GM18858 (cell line): ENCODE data around the gene RIPK3.

Source experiments
- ATAC-seq: cut with Tn5 transposase; IDR thresholded peaks from one replicate; pipeline ENCODE4 v1.9.1; 2021; ENCODE audit not compliant: unreplicated experiment

The RIPK3 gene

GRCh38 chr14:24324024-24324423 lies 15.8 kb downstream of the RIPK3 start:
- ATAC-seq: no peak

- ATAC-seq: no peak
These were observed 16.4 kb downstream of the RIPK3 start for GRCh38 chr14:24323341-24323740.

DNA sequence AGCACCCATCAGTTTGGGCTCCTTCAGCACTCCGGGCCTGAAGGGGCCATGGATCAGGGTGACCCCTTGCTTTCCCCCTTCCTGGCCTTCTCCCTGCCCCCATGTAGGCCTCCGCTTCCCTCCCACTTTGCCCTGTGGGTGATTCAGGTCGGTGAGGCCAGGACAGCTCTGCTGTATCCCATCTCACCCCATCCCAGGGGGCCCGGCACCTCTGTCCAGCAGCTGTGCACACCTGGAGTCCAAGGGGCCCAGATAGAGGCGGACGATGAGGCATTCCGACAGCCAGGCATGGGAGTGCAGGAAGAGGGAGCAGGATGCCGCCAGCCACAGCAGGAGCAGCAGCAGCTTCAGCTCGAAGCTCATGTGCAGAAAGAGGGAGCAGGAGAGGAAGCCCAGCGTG lies 17.1 kb downstream of the RIPK3 start:
- ATAC-seq: no peak

- no peak for ATAC-seq
These were observed 18.4 kb downstream of the RIPK3 start for GRCh38 chr14:24321212-24321975.

DNA sequence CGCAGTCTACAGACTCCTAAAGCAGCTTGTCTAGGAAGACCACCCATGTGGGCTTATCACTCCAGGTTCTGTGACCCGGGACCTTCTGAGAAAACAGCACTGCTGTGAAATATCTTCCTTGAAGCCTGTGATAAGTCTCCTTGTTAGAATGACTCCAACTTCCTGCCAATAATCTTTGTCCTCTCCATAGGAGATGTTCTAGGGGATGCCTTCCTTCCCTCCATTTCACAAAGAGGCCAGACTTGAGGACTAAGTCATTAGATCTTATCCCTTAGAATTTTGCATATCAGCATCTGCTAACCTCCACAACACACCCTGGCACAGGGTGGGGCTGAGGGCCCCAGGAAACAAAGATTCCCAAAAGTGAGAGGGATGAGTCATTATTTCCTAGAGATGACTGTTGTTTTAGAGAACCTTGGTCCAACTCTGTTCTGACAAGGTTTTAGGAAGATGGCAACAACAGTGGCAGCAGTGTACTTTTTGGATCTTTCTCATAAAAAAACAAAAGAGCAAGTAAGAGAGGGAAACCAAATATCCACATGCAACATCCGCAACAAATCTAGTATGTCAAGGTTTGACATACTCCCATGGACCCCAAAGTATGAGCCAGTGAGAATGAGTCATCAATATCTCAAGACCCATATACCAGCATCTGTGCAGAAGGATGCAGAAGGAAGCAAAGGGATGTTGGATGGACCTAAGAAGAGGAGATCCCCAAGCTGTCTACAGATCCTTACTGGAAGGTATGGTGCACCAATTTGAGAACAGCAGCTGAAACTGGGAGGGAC lies 22.5 kb downstream of the RIPK3 start:
- no peak for ATAC-seq

DNA sequence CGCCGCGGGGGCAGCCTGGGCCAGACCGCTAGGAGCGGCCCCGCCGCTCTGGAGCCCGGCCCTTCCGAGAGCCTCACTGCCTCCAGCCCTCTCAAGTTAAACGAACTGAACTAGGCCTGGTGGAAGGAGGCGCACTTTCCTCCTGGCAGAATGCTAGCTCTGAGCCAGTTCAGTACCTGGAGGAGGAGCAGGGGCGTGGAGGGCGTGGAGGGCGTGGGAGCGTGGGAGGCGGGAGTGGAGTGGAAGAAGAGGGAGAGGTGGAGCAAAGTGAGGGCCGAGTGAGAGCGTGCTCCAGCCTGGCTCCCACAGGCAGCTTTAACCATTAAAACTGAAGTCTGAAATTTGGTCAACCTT lies 23.2 kb downstream of the RIPK3 start:
- no peak for ATAC-seq

DNA sequence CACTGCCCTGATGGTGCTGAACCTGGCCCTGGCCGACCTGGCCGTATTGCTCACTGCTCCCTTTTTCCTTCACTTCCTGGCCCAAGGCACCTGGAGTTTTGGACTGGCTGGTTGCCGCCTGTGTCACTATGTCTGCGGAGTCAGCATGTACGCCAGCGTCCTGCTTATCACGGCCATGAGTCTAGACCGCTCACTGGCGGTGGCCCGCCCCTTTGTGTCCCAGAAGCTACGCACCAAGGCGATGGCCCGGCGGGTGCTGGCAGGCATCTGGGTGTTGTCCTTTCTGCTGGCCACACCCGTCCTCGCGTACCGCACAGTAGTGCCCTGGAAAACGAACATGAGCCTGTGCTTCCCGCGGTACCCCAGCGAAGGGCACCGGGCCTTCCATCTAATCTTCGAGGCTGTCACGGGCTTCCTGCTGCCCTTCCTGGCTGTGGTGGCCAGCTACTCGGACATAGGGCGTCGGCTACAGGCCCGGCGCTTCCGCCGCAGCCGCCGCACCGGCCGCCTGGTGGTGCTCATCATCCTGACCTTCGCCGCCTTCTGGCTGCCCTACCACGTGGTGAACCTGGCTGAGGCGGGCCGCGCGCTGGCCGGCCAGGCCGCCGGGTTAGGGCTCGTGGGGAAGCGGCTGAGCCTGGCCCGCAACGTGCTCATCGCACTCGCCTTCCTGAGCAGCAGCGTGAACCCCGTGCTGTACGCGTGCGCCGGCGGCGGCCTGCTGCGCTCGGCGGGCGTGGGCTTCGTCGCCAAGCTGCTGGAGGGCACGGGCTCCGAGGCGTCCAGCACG lies 23.8 kb downstream of the RIPK3 start:
- ATAC-seq: no peak

DNA sequence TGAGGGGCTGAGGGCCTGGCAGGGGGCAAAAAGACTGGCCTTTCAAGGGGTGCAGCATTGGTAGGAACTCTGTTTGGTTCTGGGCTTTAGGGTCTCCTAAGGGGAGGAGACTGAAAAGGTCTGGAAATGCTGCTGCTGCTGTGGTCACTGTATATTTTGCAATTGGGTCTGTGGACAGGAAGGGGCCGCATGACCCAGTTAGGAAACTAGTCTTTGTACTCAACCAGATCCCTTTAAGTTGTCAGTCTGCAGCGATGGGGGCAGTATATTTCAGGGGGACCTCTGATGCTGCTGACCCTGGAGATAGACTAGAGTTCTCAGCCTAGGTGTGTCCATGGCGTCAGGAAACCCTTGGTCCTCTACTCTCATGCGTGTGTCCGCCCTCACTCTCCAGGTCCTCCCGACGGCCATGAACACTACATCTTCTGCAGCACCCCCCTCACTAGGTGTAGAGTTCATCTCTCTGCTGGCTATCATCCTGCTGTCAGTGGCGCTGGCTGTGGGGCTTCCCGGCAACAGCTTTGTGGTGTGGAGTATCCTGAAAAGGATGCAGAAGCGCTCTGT lies 24.5 kb downstream of the RIPK3 start:
- ATAC-seq: no peak

GRCh38 chr14:24314377-24315193 lies 25.2 kb downstream of the RIPK3 start:
- no peak for ATAC-seq

GRCh38 chr14:24313913-24314312 lies 25.9 kb downstream of the RIPK3 start:
- ATAC-seq: no peak

GRCh38 chr14:24312736-24313507 lies 26.9 kb downstream of the RIPK3 start:
- no peak for ATAC-seq

DNA sequence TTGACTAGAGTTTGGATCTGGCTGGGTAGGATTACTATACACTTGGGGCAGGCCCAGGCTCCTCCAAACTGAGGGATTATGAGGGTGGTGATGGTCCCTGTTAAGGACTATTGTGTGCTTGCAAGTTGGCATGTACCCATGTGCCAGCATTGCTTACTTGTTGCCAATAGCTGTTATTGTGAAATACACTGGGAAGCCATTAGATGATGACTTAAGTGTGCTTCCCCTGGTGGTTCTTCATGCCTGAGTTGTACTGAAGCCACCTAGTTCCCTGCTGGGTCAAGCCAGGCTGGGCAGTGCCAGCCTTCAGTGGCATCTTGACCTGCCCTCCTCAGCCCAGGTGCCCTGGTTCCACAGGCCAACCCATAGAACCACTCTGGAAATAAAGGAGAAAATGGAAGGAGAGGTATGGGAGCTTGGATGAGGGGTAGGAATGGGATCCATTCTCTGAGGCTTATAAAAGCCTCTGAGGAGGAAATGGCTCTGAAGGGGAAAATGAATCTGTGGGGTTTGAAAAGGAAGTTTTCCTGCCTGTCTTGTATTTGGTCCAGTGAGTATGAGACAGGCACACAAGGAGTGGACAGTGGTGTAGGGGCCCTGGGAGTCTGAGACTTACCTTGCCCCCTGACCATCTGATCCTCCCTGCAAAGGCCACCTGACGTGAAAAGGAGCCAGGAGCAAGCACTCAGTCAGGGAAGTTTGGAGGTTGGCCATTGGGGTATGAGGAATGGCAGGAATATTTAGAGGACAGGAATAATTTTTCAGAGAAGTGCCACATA lies 27.8 kb downstream of the RIPK3 start:
- no peak for ATAC-seq

GRCh38 chr14:24310646-24311604 lies 28.9 kb downstream of the RIPK3 start, which contains the start of gene LTB4R:
Gene LTB4R (plus strand): TSS chr14:24311502. CDS start chr14:24315652, 4,150 bp downstream.
- peak; percentile 55 for ATAC-seq

- no peak for ATAC-seq
These were observed 29.5 kb downstream of the RIPK3 start for GRCh38 chr14:24310265-24310645.

- ATAC-seq: no peak
These were observed 30.1 kb downstream of the RIPK3 start, which contains the start of gene LTB4R2 for GRCh38 chr14:24309538-24310264. Gene LTB4R2 (plus strand): TSS chr14:24310140. CDS start chr14:24310665, 525 bp downstream.

DNA sequence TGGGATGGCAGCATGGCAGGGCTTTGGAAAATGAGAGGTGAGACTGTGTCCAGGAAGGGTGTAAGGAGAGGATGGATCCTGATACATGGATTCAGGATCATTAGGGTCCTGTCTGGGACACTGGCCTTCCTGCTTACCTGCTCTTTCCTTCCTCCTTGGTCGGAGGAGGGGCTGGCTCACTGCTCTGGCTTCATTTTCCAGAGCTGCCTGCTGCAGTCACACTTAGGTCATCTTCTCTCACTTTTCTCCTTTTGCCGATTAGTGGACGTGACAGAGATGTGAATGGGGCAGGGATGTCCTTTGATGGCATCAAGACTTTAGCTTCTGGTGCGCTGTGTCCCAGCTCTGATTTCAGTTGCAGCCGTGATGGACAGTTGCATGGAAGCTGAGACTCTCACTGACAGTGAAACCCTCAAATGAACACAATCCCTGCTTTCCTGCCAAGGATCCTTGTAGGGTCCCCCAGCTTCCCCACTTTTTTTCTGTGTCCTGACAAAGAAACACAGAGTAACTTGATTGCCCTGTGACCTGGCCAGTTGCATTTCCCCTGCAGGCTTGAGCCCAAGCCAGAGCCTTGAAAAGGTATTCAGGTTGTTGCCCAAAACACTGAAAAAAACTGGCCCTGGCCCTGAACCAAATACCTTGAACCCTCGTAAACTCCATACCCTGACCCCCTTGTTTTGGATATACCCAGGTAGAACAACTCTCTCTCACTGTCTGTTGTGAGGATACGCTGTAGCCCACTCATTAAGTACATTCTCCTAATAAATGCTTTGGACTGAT lies 31.3 kb downstream of the RIPK3 start:
- ATAC-seq: no peak
